Measurements from ENCODE around the gene SNTB2. TPM values are rescaled to one million over a fixed set of nuclear protein-coding genes. Genes with fewer than 3 reads are reported as not detected.

Gene SNTB2
- total and polyA plus RNA-seq, 4 donors = 2.1 to 7.8 (median 4.1) TPM

GRCh38 chr16:69350536-69351133, 163.7 kb downstream of the SNTB2 start:
- no peak for DNase-seq (ENCODE audit: low spot score)
- TF ChIP-seq ZBTB33 (IDR thresholded peaks at IDR 0.05) (no peak), EGR1 (IDR thresholded peaks at IDR 0.05; ENCODE audit: low read depth in 2 of 2) (no peak), RAD21 (IDR thresholded peaks at IDR 0.05) (no peak)
- no peak overlapping the region for H3K9ac ChIP-seq (ENCODE audit: low read depth in 1 of 2, low read length in 2 of 2)
- no peak overlapping the region for H3K4me3 ChIP-seq (ENCODE audit: low read depth in 1 of 3, low read length in 3 of 3)
- H3K27me3 ChIP-seq (ENCODE audit: control insufficient read depth in 4 of 4, insufficient read depth in 4 of 4, low read length in 3 of 4) = no peaks in the 10 kb centered on the region
- H3K4me1 ChIP-seq (ENCODE audit: control insufficient read depth in 4 of 4, insufficient read depth in 4 of 4, low read length in 3 of 4) = peaks cover 3 to 11% (median 8%) of the 10 kb centered on the region in 4 donors
- H3K9me3 ChIP-seq (ENCODE audit: control insufficient read depth in 4 of 4, low read length in 3 of 4) = no peaks in the 10 kb centered on the region
- H3K27ac ChIP-seq (ENCODE audit: low read depth in 1 of 2, low read length in 2 of 2) = no peak overlapping the region
- peaks cover 0 to 10% (median 4%) of the 10 kb centered on the region in 4 donors for H3K36me3 ChIP-seq (ENCODE audit: control insufficient read depth in 4 of 4, insufficient read depth in 3 of 4, low read depth in 1 of 4, low read length in 3 of 4)
- WGBS = 64% methylated on average over 6 of the region's 6 CpGs

GRCh38 chr16:69351309-69352027, 164.5 kb downstream of the SNTB2 start, which contains the start of gene TMED6:
TSS of gene TMED6 (minus strand) at chr16:69351786. CDS start at chr16:69351753, 33 bp downstream.
- Histone ChIP-seq H3K27me3 (ENCODE audit: control insufficient read depth in 4 of 4, insufficient read depth in 4 of 4, low read length in 3 of 4) (no peaks in the 10 kb centered on the region), H3K4me3 (ENCODE audit: low read depth in 1 of 3, low read length in 3 of 3) (peak within 1 kb of the TSS; percentile 15 to 63 (median 40)), H3K4me1 (ENCODE audit: control insufficient read depth in 4 of 4, insufficient read depth in 4 of 4, low read length in 3 of 4) (peaks cover 3 to 11% (median 8%) of the 10 kb centered on the region in 4 donors), H3K9me3 (ENCODE audit: control insufficient read depth in 4 of 4, low read length in 3 of 4) (no peaks in the 10 kb centered on the region), H3K27ac (ENCODE audit: low read depth in 1 of 2, low read length in 2 of 2) (no peak within 1 kb of the TSS), H3K36me3 (ENCODE audit: control insufficient read depth in 4 of 4, insufficient read depth in 3 of 4, low read depth in 1 of 4, low read length in 3 of 4) (peaks cover 0 to 13% (median 10%) of the 10 kb centered on the region in 4 donors), H3K9ac (ENCODE audit: low read depth in 1 of 2, low read length in 2 of 2) (peak within 1 kb of the TSS in 1 of 2 donors; percentile 44)
- DNase-seq (ENCODE audit: low spot score) = no peak
- WGBS = 35% methylated on average over 12 of the region's 12 CpGs
- no peak for TF ChIP-seq JUND (IDR thresholded peaks at IDR 0.05)
- TF ChIP-seq YY1 (IDR thresholded peaks at IDR 0.05) = peak; percentile 58
- TF ChIP-seq SP1 (IDR thresholded peaks at IDR 0.05) = peak; percentile 44
- peak in 1 of 2 donors; percentile 11 for TF ChIP-seq RXRA (IDR thresholded peaks at IDR 0.05)
- TF ChIP-seq EGR1 (IDR thresholded peaks at IDR 0.05; ENCODE audit: low read depth in 2 of 2) = no peak

Small RNA genes within 50 kb of the gene (small RNA-seq; reads per million reads assigned to genes)
- gene RF00019 (not detected), gene RNU6-22P (not detected)

Other genes starting within 250 kb of the SNTB2 start
- under 1 TPM; 0.09 to 0.75 TPM for gene HAS3, start 81.5 kb upstream of the SNTB2 start, total RNA-seq
- under 1 TPM; 0.19 to 0.32 TPM for gene HAS3, start 81.5 kb upstream of the SNTB2 start, polyA plus RNA-seq
- gene CHTF8, start 54.6 kb upstream of the SNTB2 start, total RNA-seq = 10 to 100 TPM; 52.0 to 56.9 TPM
- 10 to 100 TPM; 15.2 to 51.1 TPM for gene CHTF8, start 54.6 kb upstream of the SNTB2 start, polyA plus RNA-seq
- gene UTP4, start 54.5 kb upstream of the SNTB2 start, total RNA-seq = 10 to 100 TPM; 11.3 to 13.8 TPM
- 10 to 100 TPM; 11.9 to 12.9 TPM for gene UTP4, start 54.5 kb upstream of the SNTB2 start, polyA plus RNA-seq
- 10 to 100 TPM; 13.3 to 15.2 TPM for gene VPS4A, start 124.2 kb downstream of the SNTB2 start, total RNA-seq
- 10 to 100 TPM; 13.7 to 15.7 TPM for gene VPS4A, start 124.2 kb downstream of the SNTB2 start, polyA plus RNA-seq
- gene PDF, start 143.4 kb downstream of the SNTB2 start, total RNA-seq = 10 to 100 TPM; 16.8 to 31.3 TPM
- gene PDF, start 143.4 kb downstream of the SNTB2 start, polyA plus RNA-seq = 10 to 100 TPM; 22.2 to 24.0 TPM
- gene COG8, start 152.4 kb downstream of the SNTB2 start, total RNA-seq = 10 to 100 TPM; 28.8 to 37.4 TPM
- gene COG8, start 152.4 kb downstream of the SNTB2 start, polyA plus RNA-seq = 10 to 100 TPM; 11.2 to 19.6 TPM
- 10 to 100 TPM; 11.7 to 14.0 TPM for gene NIP7, start 152.6 kb downstream of the SNTB2 start, total RNA-seq
- 10 to 100 TPM in 1 of 2 donors, 1 to 10 TPM in 1; 7.4 to 10.5 TPM for gene NIP7, start 152.6 kb downstream of the SNTB2 start, polyA plus RNA-seq
- gene TMED6, start 164.6 kb downstream of the SNTB2 start, total RNA-seq = 10 to 100 TPM; 10.6 to 46.2 TPM
- gene TMED6, start 164.6 kb downstream of the SNTB2 start, polyA plus RNA-seq = 10 to 100 TPM in 1 of 2 donors, under 1 TPM in 1; 0.18 to 11.4 TPM
- 10 to 100 TPM in 1 of 2 donors, 1 to 10 TPM in 1; 8.5 to 11.3 TPM for gene TERF2, start 198.8 kb downstream of the SNTB2 start, total RNA-seq
- gene TERF2, start 198.8 kb downstream of the SNTB2 start, polyA plus RNA-seq = 1 to 10 TPM; 5.2 to 7.7 TPM
- 10 to 100 TPM; 50.8 to 86.3 TPM for gene CYB5B, start 237.5 kb downstream of the SNTB2 start, total RNA-seq
- gene CYB5B, start 237.5 kb downstream of the SNTB2 start, polyA plus RNA-seq = 10 to 100 TPM; 38.7 to 40.8 TPM

All from liver (tissue), 10 donors.